PC-3 (cell line): ENCODE measurements around the gene LRRC75A. TPM values are rescaled to one million over a fixed set of nuclear protein-coding genes. Genes with fewer than 3 reads are reported as not detected.

Source experiments
- ATAC-seq: fragments of 200-7000 bp; cut with Tn5 transposase; 2 replicates; pipeline ENCODE4 v1.9.1; 2020; ENCODE audit warnings: mild to moderate bottlenecking, moderate library complexity
- BruUV-seq: library from RNA; stranded (reverse); fragments of 400-500 nt; replicated peaks from 2 replicates; lab custom pipeline; 2021; lab: Mats Ljungman, UMichigan
- CTCF ChIA-PET: fragments of 300-600 bp; sonication (Branson Sonifier 250); formaldehyde crosslinking; loops from one replicate; lab custom pipeline; 2022; ENCODE audit warnings: antibody characterized with exemption; lab: Charles Lee
- POLR2A ChIA-PET: fragments of 300-600 bp; sonication (Branson Sonifier 250); formaldehyde crosslinking; loops from one replicate; lab custom pipeline; 2022; ENCODE audit warnings: antibody characterized with exemption; ENCODE audit not compliant: unreplicated experiment; lab: Charles Lee
- DNase-seq: peaks from one replicate; pipeline ENCODE4 v3.0.0-alpha.2; 2015
- H2AFZ ChIP-seq: fragments of 300-600 bp; sonication (generic); 2 replicates; pipeline ENCODE4 v1.6.0; 2016; ENCODE audit warnings: antibody characterized with exemption, low read length
- H3F3A ChIP-seq: fragments of 300-600 bp; sonication (generic); one replicate; pipeline ENCODE4 v1.6.0; 2017; ENCODE audit warnings: antibody characterized with exemption, low read length, control low read depth, mild to moderate bottlenecking; ENCODE audit not compliant: unreplicated experiment
- H3K27ac ChIP-seq: fragments of 300-600 bp; sonication (generic); 2 replicates; pipeline ENCODE4 v1.5.1; 2016; ENCODE audit warnings: mild to moderate bottlenecking, low read length
- H3K27me3 ChIP-seq: fragments of 300-600 bp; sonication (generic); 2 replicates; pipeline ENCODE4 v1.6.1; 2016; ENCODE audit warnings: low read length, mixed read lengths
- H3K36me3 ChIP-seq: fragments of 300-600 bp; sonication (generic); 2 replicates; pipeline ENCODE4 v1.6.1; 2016; ENCODE audit warnings: low read depth, mixed run types, low read length, mixed read lengths
- H3K4me1 ChIP-seq: fragments of 300-600 bp; sonication (generic); 2 replicates; pipeline ENCODE4 v1.5.1; 2016; ENCODE audit warnings: low read length; ENCODE audit not compliant: insufficient read depth
- H3K4me2 ChIP-seq: fragments of 300-600 bp; sonication (generic); 2 replicates; pipeline ENCODE4 v1.6.0; 2016; ENCODE audit warnings: low read length
- H3K4me3 ChIP-seq: fragments of 300-600 bp; sonication (generic); 2 replicates; pipeline ENCODE4 v1.5.1; 2016; ENCODE audit warnings: mild to moderate bottlenecking, low read length, mixed read lengths
- H3K79me2 ChIP-seq: fragments of 300-600 bp; sonication (generic); 2 replicates; pipeline ENCODE4 v1.6.1; 2017; ENCODE audit warnings: low read length, mixed read lengths
- H3K9ac ChIP-seq: fragments of 300-600 bp; sonication (generic); 2 replicates; pipeline ENCODE4 v1.6.0; 2016; ENCODE audit warnings: mild to moderate bottlenecking, low read length
- H3K9me2 ChIP-seq: fragments of 300-600 bp; sonication (generic); replicated peaks from 2 replicates; pipeline ENCODE4 v1.6.1; 2016; ENCODE audit warnings: mixed run types, low read length, mixed read lengths
- H3K9me3 ChIP-seq: fragments of 300-600 bp; sonication (generic); 2 replicates; pipeline ENCODE4 v1.6.1; 2016; ENCODE audit warnings: low read length, mixed read lengths
- H4K20me1 ChIP-seq: fragments of 300-600 bp; sonication (generic); 2 replicates; pipeline ENCODE4 v1.6.1; 2016; ENCODE audit warnings: low read length, mixed read lengths
- CTCF ChIP-seq: fragments of 300-600 bp; sonication (generic); conservative IDR thresholded peaks from 2 replicates; pipeline ENCODE4 v1.5.1; 2017; ENCODE audit warnings: antibody characterized with exemption, low read depth, mild to moderate bottlenecking, low read length
- EZH2 ChIP-seq: fragments of 300-600 bp; sonication (generic); IDR thresholded peaks from one replicate; pipeline ENCODE4 v1.6.1; 2017; ENCODE audit warnings: antibody characterized with exemption, mild to moderate bottlenecking, low read length; ENCODE audit not compliant: unreplicated experiment
- EZH2phosphoT487 ChIP-seq: fragments of 300-600 bp; sonication (generic); IDR thresholded peaks from 2 replicates; pipeline ENCODE4 v1.6.1; 2018; ENCODE audit warnings: mild to moderate bottlenecking, antibody characterized with exemption, low read length, borderline replicate concordance
- intact Hi-C: fragments of 100-400 bp; cut with micrococcal nuclease; formaldehyde crosslinking; loops from 2 replicates; pipeline ENCODE4 v1.9.0; 2023
- total RNA-seq: library from RNA; depleted of rRNA; stranded (reverse); fragments of >200 nt; gene quantifications from 2 replicates; pipeline ENCODE4 v1.2.3, GENCODE V29; 2014

LRRC75A gene
- total RNA-seq, 1 experiment from 2014 or later: 15.8 TPM

GRCh38 chr17:16479264-16479663 lies 12.7 kb downstream of the LRRC75A start:
- Histone ChIP-seq H3K9ac (no peak overlapping the region), H3K27ac (no peak overlapping the region), H4K20me1 (no peaks in the 10 kb centered on the region), H3K4me1 (peaks cover 9% of the 10 kb centered on the region), H3K36me3 (no peaks in the 10 kb centered on the region), H3K79me2 (no peaks in the 10 kb centered on the region), H2AFZ (no peak overlapping the region), H3K4me3 (no peak overlapping the region), H3K27me3 (no peaks in the 10 kb centered on the region), H3K9me3 (no peaks in the 10 kb centered on the region), H3F3A (no peaks in the 10 kb centered on the region), H3K9me2 (no peaks in the 10 kb centered on the region), H3K4me2 (no peak overlapping the region)
- TF ChIP-seq EZH2phosphoT487 (no peak), EZH2 (no peak), CTCF (no peak)
- intact Hi-C loops: no loop called here
- no TSS peak for BruUV-seq
- POLR2A ChIA-PET: no interaction called here
- ATAC-seq: no peak
- CTCF ChIA-PET: no interaction called here
- DNase-seq: no peak

GRCh38 chr17:16478649-16479048 lies 13.3 kb downstream of the LRRC75A start:
- ATAC-seq (no peak), DNase-seq (no peak)
- Histone ChIP-seq H3K9me3 (no peaks in the 10 kb centered on the region), H3K9me2 (no peaks in the 10 kb centered on the region), H3K4me1 (peaks cover 9% of the 10 kb centered on the region), H3K4me2 (no peak overlapping the region), H3K27ac (no peak overlapping the region), H4K20me1 (no peaks in the 10 kb centered on the region), H3F3A (no peaks in the 10 kb centered on the region), H3K4me3 (no peak overlapping the region), H3K79me2 (no peaks in the 10 kb centered on the region), H3K36me3 (no peaks in the 10 kb centered on the region), H3K9ac (no peak overlapping the region), H2AFZ (no peak overlapping the region), H3K27me3 (no peaks in the 10 kb centered on the region)
- intact Hi-C loops: no loop called here
- ChIA-PET CTCF (no interaction called here), POLR2A (no interaction called here)
- no TSS peak for BruUV-seq
- no peak for TF ChIP-seq EZH2
- TF ChIP-seq CTCF: no peak
- no peak for TF ChIP-seq EZH2phosphoT487

GRCh38 chr17:16477666-16478065 lies 14.3 kb downstream of the LRRC75A start:
- Histone ChIP-seq H3K4me1 (peaks cover 9% of the 10 kb centered on the region), H3K9me2 (no peaks in the 10 kb centered on the region), H3K27me3 (no peaks in the 10 kb centered on the region), H3K9ac (no peak overlapping the region), H3K4me3 (no peak overlapping the region), H3K79me2 (no peaks in the 10 kb centered on the region), H4K20me1 (no peaks in the 10 kb centered on the region), H3K4me2 (no peak overlapping the region), H3K36me3 (no peaks in the 10 kb centered on the region), H2AFZ (no peak overlapping the region), H3F3A (no peaks in the 10 kb centered on the region), H3K9me3 (no peaks in the 10 kb centered on the region), H3K27ac (no peak overlapping the region)
- no TSS peak for BruUV-seq
- intact Hi-C loops: no loop called here
- TF ChIP-seq EZH2 (no peak), EZH2phosphoT487 (no peak), CTCF (no peak)
- no peak for DNase-seq
- ChIA-PET POLR2A (no interaction called here), CTCF (no interaction called here)
- ATAC-seq: no peak
